HEK293T (cell line): ENCODE data around the gene NAT10.
"Not testable (repeated sequence)": the region's sequence is repeated elsewhere in the genome, so short reads cannot be mapped to it uniquely, and the experiment has no call there.

Source experiments
- CTCF ChIA-PET: fragments of 350-600 bp; formaldehyde crosslinking; extraction: SDS; loops from one replicate; lab custom pipeline; 2021; ENCODE audit warnings: antibody characterized with exemption, inconsistent platforms; lab: Yijun Ruan, JAX
- POLR2A ChIA-PET: fragments of 350-600 bp; formaldehyde crosslinking; extraction: SDS; loops from one replicate; lab custom pipeline; 2020; ENCODE audit warnings: antibody characterized with exemption, inconsistent platforms; lab: Yijun Ruan, JAX
- DNase-seq: peaks from one replicate; pipeline ENCODE4 v3.0.0; 2012; ENCODE audit warnings: mixed read lengths; ENCODE audit errors: extremely low spot score
- ARNT ChIP-seq: fragments of 450-650 bp; IDR thresholded peaks from 2 replicates; pipeline ENCODE4 v1.6.1; 2017; ENCODE audit warnings: mild to moderate bottlenecking
- BHLHE40 ChIP-seq: fragments of 450-650 bp; IDR thresholded peaks from 2 replicates; pipeline ENCODE4 v1.6.1; 2016; ENCODE audit warnings: mild to moderate bottlenecking, moderate library complexity, borderline replicate concordance
- CTBP1 ChIP-seq: fragments of 450-650 bp; IDR thresholded peaks from 2 replicates; pipeline ENCODE4 v1.6.1; 2016; ENCODE audit warnings: borderline replicate concordance
- ELF4 ChIP-seq: fragments of 450-650 bp; IDR thresholded peaks from 2 replicates; pipeline ENCODE4 v1.6.1; 2017; ENCODE audit warnings: antibody characterized with exemption
- FOXA1 ChIP-seq: fragments of 450-650 bp; IDR thresholded peaks from 2 replicates; pipeline ENCODE4 v1.6.1; 2016; ENCODE audit warnings: mild to moderate bottlenecking
- FOXK2 ChIP-seq: fragments of 450-650 bp; IDR thresholded peaks from 2 replicates; pipeline ENCODE4 v1.6.1; 2016; ENCODE audit warnings: mild to moderate bottlenecking
- FOXM1 ChIP-seq: fragments of 450-650 bp; IDR thresholded peaks from 2 replicates; pipeline ENCODE4 v1.6.1; 2017; ENCODE audit warnings: mild to moderate bottlenecking, borderline replicate concordance
- HDGF ChIP-seq: fragments of 450-650 bp; IDR thresholded peaks from 2 replicates; pipeline ENCODE4 v1.6.1; 2017; ENCODE audit warnings: antibody characterized with exemption, borderline replicate concordance
- L3MBTL2 ChIP-seq: fragments of 450-650 bp; conservative IDR thresholded peaks from 2 replicates; pipeline ENCODE4 v1.6.1; 2016; ENCODE audit warnings: mild to moderate bottlenecking
- LEF1 ChIP-seq: fragments of 450-650 bp; IDR thresholded peaks from 2 replicates; pipeline ENCODE4 v1.6.1; 2017; ENCODE audit warnings: mild to moderate bottlenecking, borderline replicate concordance
- NFRKB ChIP-seq: fragments of 450-650 bp; IDR thresholded peaks from 2 replicates; pipeline ENCODE4 v1.6.1; 2016; ENCODE audit warnings: mild to moderate bottlenecking, moderate library complexity
- SP1 ChIP-seq: fragments of 450-650 bp; IDR thresholded peaks from 2 replicates; pipeline ENCODE4 v1.6.1; 2017
- SUZ12 ChIP-seq: fragments of 450-650 bp; IDR thresholded peaks from 2 replicates; pipeline ENCODE4 v1.6.1; 2016; ENCODE audit warnings: mild to moderate bottlenecking
- TARDBP ChIP-seq: fragments of 450-650 bp; IDR thresholded peaks from 2 replicates; pipeline ENCODE4 v1.6.1; 2016
- ZNF384 ChIP-seq: fragments of 450-650 bp; IDR thresholded peaks from 2 replicates; pipeline ENCODE4 v1.6.1; 2016
- TF ChIP-seq, protein P1 (sequence below): fragments of 450-650 bp; IDR thresholded peaks from 2 replicates; pipeline ENCODE4 v1.6.1; 2016

Gene NAT10

DNA sequence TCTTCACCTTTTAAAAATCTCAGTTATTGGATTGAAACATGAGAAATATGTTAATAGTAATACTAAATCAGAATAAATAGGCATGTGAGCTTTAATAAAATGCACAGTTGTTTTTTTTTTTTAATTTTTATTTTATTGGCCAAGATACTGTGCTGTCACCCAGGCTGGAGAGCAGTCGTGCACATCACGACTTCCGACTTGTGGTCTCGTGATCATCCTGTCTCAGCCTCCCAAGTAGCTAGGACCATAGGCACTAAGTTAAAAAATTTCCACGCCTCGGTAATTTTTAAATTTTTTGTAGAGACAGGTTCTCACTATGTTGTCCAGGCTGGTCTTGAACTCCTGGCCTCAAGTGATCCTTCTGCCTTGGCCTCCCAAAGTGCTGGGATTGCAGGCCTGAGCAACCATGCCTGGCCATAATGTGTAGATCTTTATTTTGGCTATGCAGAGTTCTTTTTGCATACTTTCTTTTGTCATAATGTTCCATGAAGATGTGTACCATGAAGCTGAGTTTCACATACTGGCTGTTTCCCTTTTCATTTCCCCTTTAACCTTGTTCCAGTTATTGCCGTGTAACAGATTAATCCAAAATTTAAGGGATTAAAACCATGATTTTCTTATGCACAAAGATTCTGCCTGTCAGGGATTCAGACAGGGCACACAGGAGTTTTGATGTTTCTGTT, 37.9 kb upstream of the NAT10 start:
- no peak for DNase-seq
- no peak for TF ChIP-seq HDGF
- no peak for TF ChIP-seq TARDBP
- TF ChIP-seq LEF1: no peak
- TF ChIP-seq SUZ12: no peak
- no peak for TF ChIP-seq FOXA1
- TF ChIP-seq FOXK2: no peak
- ChIA-PET CTCF (no interaction called here), POLR2A (interaction anchor here (1.0 to 1.3 kb wide), 2 partner anchors 16 to 17 kb away, joined by 3 to 7 read pairs; partner anchors contain the start of gene CAPRIN1)

DNA sequence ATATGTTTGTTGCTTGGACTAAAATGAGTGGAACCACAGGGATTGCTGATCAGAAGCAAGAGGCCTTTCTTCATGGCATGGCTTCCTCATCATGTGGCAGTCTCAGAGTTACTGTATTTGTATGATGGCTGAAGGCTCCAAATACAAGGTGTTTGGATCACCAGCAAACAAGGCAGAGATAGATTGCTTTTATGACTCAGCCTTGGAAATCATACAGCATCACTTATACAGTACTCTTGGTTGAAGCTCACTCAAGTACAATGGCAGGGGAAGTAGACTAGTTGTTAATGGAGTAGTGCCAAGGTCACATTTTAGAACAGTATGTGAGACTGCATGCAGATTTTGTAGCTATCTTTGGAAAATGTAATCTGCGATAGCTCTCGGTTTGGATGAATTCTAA, 37.3 kb upstream of the NAT10 start:
- ChIA-PET POLR2A (interaction anchor here (0.7 to 1.3 kb wide), 2 partner anchors 16 to 37 kb away, joined by 3 to 7 read pairs; partner anchors contain the start of genes CAPRIN1 and NAT10), CTCF (no interaction called here)
- TF ChIP-seq FOXK2 (no peak), ARNT (no peak), FOXM1 (no peak), SUZ12 (no peak), TARDBP (no peak), HDGF (no peak), ZNF384 (no peak), SP1 (no peak), L3MBTL2 (no peak), BHLHE40 (no peak)
- DNase-seq: no peak

DNA sequence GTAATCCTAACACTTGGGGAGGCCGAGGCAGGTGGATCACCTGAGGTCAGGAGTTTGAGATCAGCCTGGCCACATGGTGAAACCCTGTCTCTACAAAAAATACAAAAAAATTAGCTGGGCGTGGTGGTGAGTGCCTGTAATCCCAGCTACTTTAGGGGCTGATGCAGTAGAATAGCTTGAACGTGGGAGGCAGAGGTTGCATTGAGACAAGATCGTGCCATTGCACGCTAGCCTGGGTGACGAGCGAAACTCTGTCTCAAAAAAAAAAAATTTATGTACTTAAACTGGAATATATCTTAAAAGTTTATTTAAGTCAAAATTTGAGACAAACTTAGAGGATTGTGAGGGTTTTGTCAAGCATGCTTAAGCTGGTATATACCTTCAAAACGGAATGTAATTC, 34.1 kb upstream of the NAT10 start:
- CTCF ChIA-PET, POLR2A ChIA-PET: not testable (repeated sequence)

DNA sequence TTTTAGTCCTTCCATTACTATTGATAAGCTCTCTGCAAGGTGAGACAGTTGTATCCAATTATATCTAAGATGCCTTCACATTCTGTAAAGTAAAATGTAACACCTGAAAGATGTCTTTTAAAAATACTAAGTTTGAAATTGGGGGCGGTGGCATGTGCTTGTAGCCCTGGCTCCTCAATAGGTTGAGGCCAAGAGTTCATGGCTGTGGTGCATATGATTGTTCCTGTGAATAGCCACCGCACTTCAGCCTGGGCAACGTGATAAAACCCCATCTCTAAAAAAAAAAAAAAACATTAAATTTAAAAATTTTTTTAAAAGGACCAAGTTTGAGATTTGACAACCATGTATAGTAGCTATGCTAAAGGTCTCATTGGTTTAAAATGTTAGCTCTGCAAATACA, 33.4 kb upstream of the NAT10 start:
- DNase-seq: no peak
- CTCF ChIA-PET: no interaction called here
- no peak for TF ChIP-seq ARNT
- no peak for TF ChIP-seq FOXA1
- no peak for TF ChIP-seq FOXM1
- TF ChIP-seq LEF1: no peak
- TF ChIP-seq, protein P1, sequence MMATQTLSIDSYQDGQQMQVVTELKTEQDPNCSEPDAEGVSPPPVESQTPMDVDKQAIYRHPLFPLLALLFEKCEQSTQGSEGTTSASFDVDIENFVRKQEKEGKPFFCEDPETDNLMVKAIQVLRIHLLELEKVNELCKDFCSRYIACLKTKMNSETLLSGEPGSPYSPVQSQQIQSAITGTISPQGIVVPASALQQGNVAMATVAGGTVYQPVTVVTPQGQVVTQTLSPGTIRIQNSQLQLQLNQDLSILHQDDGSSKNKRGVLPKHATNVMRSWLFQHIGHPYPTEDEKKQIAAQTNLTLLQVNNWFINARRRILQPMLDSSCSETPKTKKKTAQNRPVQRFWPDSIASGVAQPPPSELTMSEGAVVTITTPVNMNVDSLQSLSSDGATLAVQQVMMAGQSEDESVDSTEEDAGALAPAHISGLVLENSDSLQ: no peak
- TF ChIP-seq NFRKB: no peak
- TF ChIP-seq L3MBTL2: no peak
- TF ChIP-seq CTBP1: no peak
- TF ChIP-seq HDGF: no peak
- TF ChIP-seq ELF4: no peak
- no peak for TF ChIP-seq ZNF384
- no peak for TF ChIP-seq SP1
- TF ChIP-seq SUZ12: no peak
- TF ChIP-seq TARDBP: no peak
- TF ChIP-seq BHLHE40: no peak
- TF ChIP-seq FOXK2: no peak
- POLR2A ChIA-PET: no interaction called here

More for the DNA sequence above, 34.1 kb upstream of the NAT10 start:
- not testable (repeated sequence) for DNase-seq

DNA sequence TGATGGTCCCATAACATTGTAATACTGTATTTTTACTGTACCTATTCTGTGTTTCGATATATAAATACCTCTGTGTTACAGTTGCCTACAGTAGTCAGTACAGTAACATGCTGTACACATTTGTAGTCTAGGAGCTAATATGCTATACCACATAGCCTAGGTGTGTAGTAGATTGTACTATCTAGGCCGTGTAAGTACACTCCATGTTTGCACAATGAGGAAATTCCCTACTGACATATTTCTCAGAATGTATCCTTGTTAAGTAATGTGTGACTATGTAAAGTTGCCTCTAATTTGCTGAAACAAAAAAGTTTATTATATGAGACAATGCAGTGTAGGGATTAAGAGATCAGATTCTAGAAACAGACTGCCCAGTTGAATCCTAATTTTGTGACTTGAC, 32.6 kb upstream of the NAT10 start:
- POLR2A ChIA-PET: interaction anchor here (1.4 kb wide), 1 partner anchor 32 kb away, joined by 4 read pairs; the partner anchor contains the start of gene NAT10
- CTCF ChIA-PET: no interaction called here
- TF ChIP-seq BHLHE40 (no peak), FOXA1 (no peak), ELF4 (no peak), LEF1 (no peak), ARNT (no peak), SP1 (no peak), CTBP1 (no peak)
- no peak for DNase-seq

DNA sequence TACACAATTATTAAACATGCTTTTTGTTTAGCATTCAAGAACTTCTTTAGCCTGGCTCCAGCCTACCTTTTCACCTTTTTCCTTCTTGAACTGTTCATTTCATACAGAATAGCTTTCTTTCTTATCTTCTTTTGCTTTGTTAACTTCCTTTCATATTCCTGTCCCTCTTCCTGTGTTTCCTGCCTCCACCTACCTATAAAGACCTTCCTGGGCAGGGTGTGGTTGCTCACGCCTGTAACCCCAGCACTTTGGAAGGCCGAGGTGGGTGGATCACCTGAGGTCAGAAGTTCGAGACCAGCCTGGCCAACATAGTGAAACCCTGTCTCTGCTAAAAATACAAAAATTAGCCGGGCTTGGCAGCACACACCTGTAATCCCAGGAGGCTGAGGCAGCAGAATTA, 31.0 kb upstream of the NAT10 start:
- CTCF ChIA-PET: no interaction called here
- TF ChIP-seq ELF4 (no peak), SUZ12 (no peak), ZNF384 (no peak), FOXM1 (no peak), SP1 (no peak), LEF1 (no peak), HDGF (no peak), CTBP1 (no peak), ARNT (no peak), TARDBP (no peak), BHLHE40 (no peak), L3MBTL2 (no peak), NFRKB (no peak), FOXK2 (no peak), FOXA1 (no peak)
- TF ChIP-seq, protein P1: no peak
- POLR2A ChIA-PET: interaction anchor here (1.4 kb wide), 1 partner anchor 31 kb away, joined by 4 read pairs; the partner anchor contains the start of gene NAT10
- DNase-seq: no peak

DNA sequence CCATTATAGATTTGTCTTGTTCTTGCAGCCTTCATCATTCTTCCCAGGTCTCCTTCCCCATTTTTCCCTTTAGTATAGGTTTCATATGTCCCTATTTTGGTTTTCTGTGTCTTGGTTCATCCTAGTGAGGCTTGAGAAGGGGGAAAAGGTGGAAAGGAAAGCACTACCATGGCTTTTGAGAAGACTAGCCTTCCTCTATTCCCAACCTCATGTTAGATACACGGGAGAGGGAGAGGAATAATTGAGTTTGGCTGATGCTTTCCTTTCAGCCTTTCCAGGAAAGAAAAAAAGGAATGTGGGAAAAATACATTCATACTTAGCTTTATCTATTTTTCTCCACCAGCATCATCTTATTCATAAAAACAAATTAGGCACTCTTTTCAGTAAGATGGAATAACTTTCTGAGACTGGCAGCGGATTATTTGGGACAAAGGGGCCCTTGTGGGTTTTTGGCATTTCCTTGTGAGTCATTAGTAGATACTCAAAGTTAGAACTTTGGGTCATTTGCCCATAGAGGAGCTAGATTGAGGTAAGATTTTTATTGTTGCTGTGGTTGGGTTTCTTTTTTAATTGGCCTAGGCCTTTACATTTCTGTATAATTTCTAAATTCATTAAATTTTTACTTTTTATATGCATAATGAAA, 30.1 kb upstream of the NAT10 start:
- no peak for DNase-seq
- POLR2A ChIA-PET: interaction anchor here (0.8 kb wide), 1 partner anchor 22 kb away, joined by 4 read pairs; no protein-coding TSS in a partner anchor
- no peak for TF ChIP-seq NFRKB
- no peak for TF ChIP-seq HDGF
- no peak for TF ChIP-seq ZNF384
- no peak for TF ChIP-seq FOXM1
- no peak for TF ChIP-seq SP1
- TF ChIP-seq ARNT: no peak
- no peak for TF ChIP-seq FOXK2
- TF ChIP-seq FOXA1: no peak
- no peak for TF ChIP-seq ELF4
- no peak for TF ChIP-seq CTBP1
- no peak for TF ChIP-seq L3MBTL2
- TF ChIP-seq, protein P1: no peak
- no peak for TF ChIP-seq TARDBP
- no peak for TF ChIP-seq BHLHE40
- CTCF ChIA-PET: interaction anchor here (0.6 kb wide), 1 partner anchor 157 kb away, joined by 4 read pairs; no protein-coding TSS in a partner anchor
